Measurements from ENCODE around the gene ECM2. TPM values are rescaled to one million over a fixed set of nuclear protein-coding genes. Genes with fewer than 3 reads are reported as not detected.

Gene ECM2
- total and polyA plus RNA-seq, 8 donors: 3.8 to 51.2 (median 41.3) TPM

DNA sequence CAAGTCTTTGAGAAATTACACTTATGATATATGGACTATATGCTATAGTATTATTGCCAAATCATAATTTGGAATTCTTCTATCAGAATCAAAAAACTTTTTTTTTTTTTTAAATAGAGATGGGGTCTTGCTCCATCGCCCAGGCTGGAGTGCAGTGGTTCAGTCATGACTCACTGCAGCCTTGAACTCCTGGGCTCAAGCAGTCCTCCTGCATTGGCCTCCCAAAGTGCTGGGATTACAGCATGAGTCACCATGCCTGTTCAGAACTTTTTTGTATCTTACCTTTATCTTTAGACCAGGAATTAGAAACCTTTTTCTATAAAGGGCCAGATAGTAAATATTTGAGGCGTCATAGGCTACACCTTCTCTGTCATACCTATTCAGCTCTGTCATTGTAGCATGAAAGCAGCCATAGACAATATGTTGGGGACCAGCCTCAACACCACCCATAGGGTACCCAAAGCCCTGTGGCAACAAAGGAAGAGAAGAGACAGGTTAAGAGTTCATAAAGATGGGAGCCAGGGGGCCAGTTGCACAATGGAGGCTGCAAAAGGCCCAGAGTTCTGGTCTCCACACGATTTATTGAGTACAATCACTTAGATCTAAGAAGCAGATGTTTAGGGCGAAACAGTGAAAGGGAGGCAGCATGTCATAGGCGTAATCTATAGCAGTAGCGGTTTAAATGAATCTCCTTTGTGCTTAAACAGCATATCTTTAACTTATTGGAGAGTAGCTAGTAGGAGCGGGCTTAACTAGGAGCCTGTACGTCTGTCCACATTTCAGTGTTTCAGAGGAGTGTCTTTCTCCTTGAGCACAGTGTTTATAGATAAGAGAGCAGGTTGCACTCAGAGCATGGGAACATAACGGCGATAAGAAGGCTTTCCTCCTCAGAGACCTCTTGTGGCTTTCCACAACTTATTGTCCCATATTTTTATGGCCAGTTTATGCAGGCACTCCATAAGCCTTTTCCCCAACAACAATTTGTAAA is 12.5 kb downstream of the ECM2 start:
- no peaks in the 10 kb centered on the region for H3K27me3 ChIP-seq
- TF ChIP-seq, protein P1, sequence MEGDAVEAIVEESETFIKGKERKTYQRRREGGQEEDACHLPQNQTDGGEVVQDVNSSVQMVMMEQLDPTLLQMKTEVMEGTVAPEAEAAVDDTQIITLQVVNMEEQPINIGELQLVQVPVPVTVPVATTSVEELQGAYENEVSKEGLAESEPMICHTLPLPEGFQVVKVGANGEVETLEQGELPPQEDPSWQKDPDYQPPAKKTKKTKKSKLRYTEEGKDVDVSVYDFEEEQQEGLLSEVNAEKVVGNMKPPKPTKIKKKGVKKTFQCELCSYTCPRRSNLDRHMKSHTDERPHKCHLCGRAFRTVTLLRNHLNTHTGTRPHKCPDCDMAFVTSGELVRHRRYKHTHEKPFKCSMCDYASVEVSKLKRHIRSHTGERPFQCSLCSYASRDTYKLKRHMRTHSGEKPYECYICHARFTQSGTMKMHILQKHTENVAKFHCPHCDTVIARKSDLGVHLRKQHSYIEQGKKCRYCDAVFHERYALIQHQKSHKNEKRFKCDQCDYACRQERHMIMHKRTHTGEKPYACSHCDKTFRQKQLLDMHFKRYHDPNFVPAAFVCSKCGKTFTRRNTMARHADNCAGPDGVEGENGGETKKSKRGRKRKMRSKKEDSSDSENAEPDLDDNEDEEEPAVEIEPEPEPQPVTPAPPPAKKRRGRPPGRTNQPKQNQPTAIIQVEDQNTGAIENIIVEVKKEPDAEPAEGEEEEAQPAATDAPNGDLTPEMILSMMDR (IDR thresholded peaks at IDR 0.05): no peak
- no peaks in the 10 kb centered on the region for H3K36me3 ChIP-seq
- ATAC-seq: no peak
- H3K4me1 ChIP-seq: no peaks in the 10 kb centered on the region
- no peaks in the 10 kb centered on the region for H3K9me3 ChIP-seq
- no peak overlapping the region for H3K27ac ChIP-seq
- no peak for DNase-seq
- no peak overlapping the region for H3K4me3 ChIP-seq
- intact Hi-C loops (cut with DNase I): no loop called here

DNA sequence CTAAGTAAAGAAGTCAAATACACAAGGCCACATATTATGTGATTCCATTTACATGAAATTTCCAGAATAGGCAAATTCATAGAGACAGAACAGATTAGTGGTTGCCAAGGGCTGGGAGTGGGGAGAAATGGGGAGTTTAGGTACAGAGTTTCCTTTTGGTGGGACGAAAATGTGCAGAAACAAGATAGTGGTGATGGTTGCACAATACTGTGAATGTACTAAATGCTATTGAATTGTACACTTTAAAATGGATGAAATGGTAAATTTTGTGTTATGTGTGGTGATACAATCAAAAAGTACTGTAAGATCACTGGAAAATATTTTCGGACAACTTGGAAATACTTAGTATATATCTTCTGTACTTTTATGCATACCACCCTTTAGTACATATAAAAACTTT is 15.0 kb downstream of the ECM2 start:
- Histone ChIP-seq H3K4me1 (no peaks in the 10 kb centered on the region), H3K9me3 (no peaks in the 10 kb centered on the region), H3K36me3 (no peaks in the 10 kb centered on the region), H3K27me3 (no peaks in the 10 kb centered on the region), H3K4me3 (no peak overlapping the region), H3K27ac (no peak overlapping the region)
- ATAC-seq (no peak), DNase-seq (no peak)
- TF ChIP-seq, protein P1 (IDR thresholded peaks at IDR 0.05): no peak
- intact Hi-C loops (cut with DNase I): no loop called here

DNA sequence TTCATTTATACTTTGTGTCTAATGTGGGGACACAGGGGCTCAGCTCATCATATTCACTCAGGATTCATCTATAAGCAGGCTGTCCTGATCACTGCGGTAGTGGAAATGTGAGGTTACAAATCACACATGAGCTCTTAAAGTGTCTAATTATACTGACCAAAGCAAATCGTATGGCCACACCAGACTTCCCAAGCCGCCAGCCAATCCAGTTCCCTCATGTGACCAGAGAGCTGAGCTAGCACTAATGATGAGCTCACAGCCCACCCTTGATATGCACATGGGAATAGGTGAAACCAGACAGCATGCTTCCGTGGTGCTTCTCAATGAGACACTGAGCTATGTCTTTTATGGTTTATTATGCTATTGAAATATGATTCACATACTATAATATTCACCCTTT is 17.6 kb downstream of the ECM2 start:
- TF ChIP-seq, protein P1 (IDR thresholded peaks at IDR 0.05): no peak
- intact Hi-C loops (cut with DNase I): no loop called here
- Histone ChIP-seq H3K4me3 (no peak overlapping the region), H3K27ac (no peak overlapping the region), H3K27me3 (no peaks in the 10 kb centered on the region), H3K36me3 (no peaks in the 10 kb centered on the region), H3K4me1 (no peaks in the 10 kb centered on the region), H3K9me3 (no peaks in the 10 kb centered on the region)
- no peak for ATAC-seq
- DNase-seq: no peak

DNA sequence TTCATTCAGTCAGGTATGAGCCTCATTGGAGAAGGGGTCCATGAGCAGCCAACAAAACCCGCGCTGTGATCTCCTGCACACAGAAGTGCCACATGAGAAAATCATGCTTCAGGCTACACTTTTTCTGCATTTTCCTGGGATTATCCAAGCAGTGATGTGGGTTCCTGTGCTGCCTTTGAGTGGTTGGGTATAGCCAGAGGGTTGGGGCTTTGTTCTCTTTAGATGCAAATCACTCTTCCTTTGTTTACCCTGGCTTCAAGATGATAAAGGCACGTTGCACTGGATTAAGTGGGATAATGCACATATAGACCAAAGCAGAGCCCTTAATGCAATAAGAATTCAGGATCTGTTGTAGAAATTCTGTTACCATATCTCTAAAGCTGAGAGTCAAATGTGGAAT is 18.7 kb downstream of the ECM2 start:
- DNase-seq (no peak), ATAC-seq (no peak)
- no peaks in the 10 kb centered on the region for H3K36me3 ChIP-seq
- intact Hi-C loops (cut with DNase I): no loop called here
- no peaks in the 10 kb centered on the region for H3K4me1 ChIP-seq
- H3K27me3 ChIP-seq: no peaks in the 10 kb centered on the region
- no peaks in the 10 kb centered on the region for H3K9me3 ChIP-seq
- no peak overlapping the region for H3K27ac ChIP-seq
- TF ChIP-seq, protein P1 (IDR thresholded peaks at IDR 0.05): no peak
- H3K4me3 ChIP-seq: no peak overlapping the region

DNA sequence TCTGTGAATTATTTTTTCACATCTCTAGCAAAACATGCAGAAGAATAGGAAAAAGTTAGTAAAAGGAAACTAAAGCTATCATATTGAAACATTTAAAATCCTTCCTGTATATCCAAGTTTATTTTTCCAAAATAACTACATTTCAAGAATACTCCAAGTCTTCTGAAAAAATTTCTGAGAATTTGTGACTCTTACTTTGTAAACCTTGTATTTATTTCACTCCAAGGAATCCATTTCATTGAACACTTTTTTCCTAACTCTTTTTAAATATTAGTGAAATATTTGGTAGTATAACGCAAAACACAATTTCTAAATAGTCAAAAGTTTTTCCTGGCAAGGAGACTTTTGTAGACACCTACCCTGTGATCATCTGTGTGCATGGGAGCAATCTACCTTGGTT is 19.3 kb downstream of the ECM2 start:
- no peak for DNase-seq
- no peaks in the 10 kb centered on the region for H3K27me3 ChIP-seq
- no peak for ATAC-seq
- H3K4me1 ChIP-seq: no peaks in the 10 kb centered on the region
- intact Hi-C loops (cut with DNase I): no loop called here
- no peaks in the 10 kb centered on the region for H3K9me3 ChIP-seq
- H3K4me3 ChIP-seq: no peak overlapping the region
- no peaks in the 10 kb centered on the region for H3K36me3 ChIP-seq
- TF ChIP-seq, protein P1 (IDR thresholded peaks at IDR 0.05): no peak
- no peak overlapping the region for H3K27ac ChIP-seq

All from left lung (tissue), 10 donors.